ENCODE measurements around the gene NOVA2. TPM values are rescaled to one million over a fixed set of nuclear protein-coding genes. Genes with fewer than 3 reads are reported as not detected.

The NOVA2 gene
- total RNA-seq, 2 experiments from 2014 or later = not detected

DNA sequence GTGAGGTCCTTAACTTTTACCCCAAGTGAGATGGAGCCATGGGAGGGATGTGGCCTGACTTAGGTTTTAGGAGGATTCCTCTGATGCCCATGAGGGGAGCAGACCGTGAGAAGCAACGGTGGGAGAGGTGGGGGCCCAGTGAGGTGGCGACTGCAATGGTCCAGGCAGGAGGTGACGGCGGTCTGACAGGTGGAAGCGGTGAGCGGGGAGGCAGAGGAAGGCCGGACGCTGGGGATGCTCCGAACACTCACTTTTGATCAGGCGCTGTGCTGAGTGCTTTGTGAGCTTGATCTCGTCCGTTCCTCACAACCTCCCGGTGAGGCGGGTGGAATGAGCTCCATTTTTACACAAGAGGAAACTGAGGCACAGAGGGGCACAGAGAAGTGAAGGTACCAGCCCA, 11.6 kb downstream of the NOVA2 start:
- POLR2A ChIA-PET = no interaction called here
- H3K4me3 ChIP-seq (ENCODE audit: low read length) = no peak overlapping the region
- H3K36me3 ChIP-seq (ENCODE audit: insufficient read depth, low read length) = no peaks in the 10 kb centered on the region
- CTCF ChIA-PET = no interaction called here
- H3K4me3 Mint-ChIP-seq = no peak overlapping the region
- no peak overlapping the region for H3K27ac ChIP-seq (ENCODE audit: low read depth in 1 of 2, low read length in 2 of 2)
- no peaks in the 10 kb centered on the region for H3K9me3 ChIP-seq (ENCODE audit: control insufficient read depth in 1 of 2, insufficient read depth in 1 of 2, low read length in 2 of 2)
- intact Hi-C loops (cut with DNase I, micrococcal nuclease) = no loop called here
- DNase-seq = no peak
- H3K27me3 ChIP-seq (ENCODE audit: control insufficient read depth in 1 of 2, insufficient read depth in 2 of 2, low read length in 2 of 2) = peaks cover 9 to 27% of the 10 kb centered on the region in 2 experiments
- H3K4me1 Mint-ChIP-seq (ENCODE audit: low read depth) = no peaks in the 10 kb centered on the region
- TF ChIP-seq, protein P1, sequence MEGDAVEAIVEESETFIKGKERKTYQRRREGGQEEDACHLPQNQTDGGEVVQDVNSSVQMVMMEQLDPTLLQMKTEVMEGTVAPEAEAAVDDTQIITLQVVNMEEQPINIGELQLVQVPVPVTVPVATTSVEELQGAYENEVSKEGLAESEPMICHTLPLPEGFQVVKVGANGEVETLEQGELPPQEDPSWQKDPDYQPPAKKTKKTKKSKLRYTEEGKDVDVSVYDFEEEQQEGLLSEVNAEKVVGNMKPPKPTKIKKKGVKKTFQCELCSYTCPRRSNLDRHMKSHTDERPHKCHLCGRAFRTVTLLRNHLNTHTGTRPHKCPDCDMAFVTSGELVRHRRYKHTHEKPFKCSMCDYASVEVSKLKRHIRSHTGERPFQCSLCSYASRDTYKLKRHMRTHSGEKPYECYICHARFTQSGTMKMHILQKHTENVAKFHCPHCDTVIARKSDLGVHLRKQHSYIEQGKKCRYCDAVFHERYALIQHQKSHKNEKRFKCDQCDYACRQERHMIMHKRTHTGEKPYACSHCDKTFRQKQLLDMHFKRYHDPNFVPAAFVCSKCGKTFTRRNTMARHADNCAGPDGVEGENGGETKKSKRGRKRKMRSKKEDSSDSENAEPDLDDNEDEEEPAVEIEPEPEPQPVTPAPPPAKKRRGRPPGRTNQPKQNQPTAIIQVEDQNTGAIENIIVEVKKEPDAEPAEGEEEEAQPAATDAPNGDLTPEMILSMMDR (IDR thresholded peaks at IDR 0.05) = no peak
- H3K4me1 ChIP-seq (ENCODE audit: insufficient read depth, low read length) = no peaks in the 10 kb centered on the region
- no peaks in the 10 kb centered on the region for H3K36me3 Mint-ChIP-seq (ENCODE audit: low read depth)
- H3K27ac Mint-ChIP-seq = no peak overlapping the region
- no peak for ATAC-seq (ENCODE audit: poor library complexity)
- H3K9me3 Mint-ChIP-seq = no peaks in the 10 kb centered on the region
- peaks cover 79% of the 10 kb centered on the region for H3K27me3 Mint-ChIP-seq

DNA sequence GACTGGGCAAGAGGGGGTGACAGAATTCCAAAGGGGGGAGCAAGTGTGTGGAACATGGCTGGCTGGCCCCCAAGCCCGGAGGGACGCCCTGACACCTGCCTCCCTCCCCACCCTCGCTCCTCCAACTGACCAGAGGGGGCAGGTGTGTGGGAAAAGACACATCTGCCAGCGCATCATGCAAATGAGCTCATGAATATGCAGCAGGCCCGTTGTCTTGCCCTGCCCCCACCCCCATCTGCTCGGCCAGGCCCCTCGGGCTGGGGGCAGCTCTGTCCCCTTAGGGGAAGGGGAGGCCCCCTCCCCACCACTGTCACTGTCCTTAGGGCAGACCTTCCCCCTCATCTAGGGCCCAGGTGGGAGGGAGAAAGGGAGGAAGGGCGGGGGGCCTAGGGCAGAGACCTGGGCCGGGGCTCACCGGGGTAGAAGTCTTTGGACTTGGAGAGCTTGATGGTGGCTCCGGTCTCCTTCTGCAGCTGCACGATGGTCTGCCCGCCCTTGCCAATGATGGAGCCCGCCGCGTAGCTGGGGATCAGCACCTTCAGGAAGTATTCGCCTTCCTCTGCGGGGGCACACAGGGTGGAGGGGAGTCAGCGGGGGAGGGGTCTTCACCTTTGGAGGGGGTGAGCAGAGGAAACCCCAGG, 12.9 kb downstream of the NOVA2 start:
- Mint-ChIP-seq H3K4me3 (no peak overlapping the region), H3K4me1 (ENCODE audit: low read depth) (no peaks in the 10 kb centered on the region), H3K36me3 (ENCODE audit: low read depth) (no peaks in the 10 kb centered on the region), H3K9me3 (no peaks in the 10 kb centered on the region), H3K27me3 (peaks cover 74% of the 10 kb centered on the region), H3K27ac (no peak overlapping the region)
- Histone ChIP-seq H3K4me3 (ENCODE audit: low read length) (no peak overlapping the region), H3K4me1 (ENCODE audit: insufficient read depth, low read length) (no peaks in the 10 kb centered on the region), H3K9me3 (ENCODE audit: control insufficient read depth in 1 of 2, insufficient read depth in 1 of 2, low read length in 2 of 2) (peaks cover 0 to 3% of the 10 kb centered on the region in 2 experiments), H3K27ac (ENCODE audit: low read depth in 1 of 2, low read length in 2 of 2) (no peak overlapping the region), H3K27me3 (ENCODE audit: control insufficient read depth in 1 of 2, insufficient read depth in 2 of 2, low read length in 2 of 2) (peaks cover 10 to 31% of the 10 kb centered on the region in 2 experiments), H3K36me3 (ENCODE audit: insufficient read depth, low read length) (no peaks in the 10 kb centered on the region)
- DNase-seq (no peak), ATAC-seq (ENCODE audit: poor library complexity) (no peak)
- TF ChIP-seq, protein P1 (IDR thresholded peaks at IDR 0.05) = no peak
- POLR2A ChIA-PET = no interaction called here
- intact Hi-C loops (cut with DNase I, micrococcal nuclease) = no loop called here
- CTCF ChIA-PET = no interaction called here

DNA sequence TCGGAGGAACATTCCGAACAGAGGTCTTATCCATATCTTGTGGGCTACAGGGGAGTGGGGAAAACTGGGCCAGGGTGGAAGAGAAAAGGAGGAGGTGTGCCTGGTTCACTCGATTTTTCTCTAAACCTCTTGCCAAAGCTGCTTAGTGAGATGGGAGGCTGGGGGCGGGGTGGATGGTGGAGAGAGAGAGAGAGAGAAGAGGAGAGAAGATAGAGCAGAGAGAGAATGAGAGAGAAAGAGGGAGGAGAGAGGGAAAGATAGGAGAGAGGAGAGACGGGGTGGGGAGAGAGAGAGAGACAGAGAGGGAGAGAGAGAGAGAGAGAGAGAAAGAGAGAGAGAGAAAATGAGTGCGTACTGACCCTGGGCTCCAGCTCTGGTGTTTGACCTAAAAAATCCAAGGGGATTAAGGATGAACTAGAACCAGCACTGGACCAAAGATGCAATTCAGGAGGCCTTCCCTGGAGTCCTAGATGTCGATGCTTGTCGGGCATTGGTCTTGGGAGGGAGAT, 14.1 kb downstream of the NOVA2 start:
- no peaks in the 10 kb centered on the region for H3K36me3 ChIP-seq (ENCODE audit: insufficient read depth, low read length)
- no peaks in the 10 kb centered on the region for H3K4me1 ChIP-seq (ENCODE audit: insufficient read depth, low read length)
- CTCF ChIA-PET = no interaction called here
- peaks cover 10 to 32% of the 10 kb centered on the region in 2 experiments for H3K27me3 ChIP-seq (ENCODE audit: control insufficient read depth in 1 of 2, insufficient read depth in 2 of 2, low read length in 2 of 2)
- H3K9me3 Mint-ChIP-seq = no peaks in the 10 kb centered on the region
- peaks cover 0 to 4% of the 10 kb centered on the region in 2 experiments for H3K9me3 ChIP-seq (ENCODE audit: control insufficient read depth in 1 of 2, insufficient read depth in 1 of 2, low read length in 2 of 2)
- no peak overlapping the region for H3K27ac Mint-ChIP-seq
- no peak overlapping the region for H3K4me3 Mint-ChIP-seq
- peaks cover 72% of the 10 kb centered on the region for H3K27me3 Mint-ChIP-seq
- TF ChIP-seq, protein P1 (IDR thresholded peaks at IDR 0.05) = no peak
- ATAC-seq (ENCODE audit: poor library complexity) (no peak), DNase-seq (no peak)
- POLR2A ChIA-PET = no interaction called here
- H3K4me1 Mint-ChIP-seq (ENCODE audit: low read depth) = no peaks in the 10 kb centered on the region
- no peaks in the 10 kb centered on the region for H3K36me3 Mint-ChIP-seq (ENCODE audit: low read depth)
- no peak overlapping the region for H3K4me3 ChIP-seq (ENCODE audit: low read length)
- intact Hi-C loops (cut with DNase I, micrococcal nuclease) = no loop called here
- H3K27ac ChIP-seq (ENCODE audit: low read depth in 1 of 2, low read length in 2 of 2) = no peak overlapping the region

All from CD4-positive, alpha-beta T cell (primary cell).